HCEC 1CT (cell line): ENCODE measurements around the gene TM7SF2.
A peak's percentile ranks its signal among the peaks of the same experiment; 100 is the strongest.

Source experiments
- DNase-seq: peaks from one replicate; pipeline ENCODE4 v3.0.0-alpha.2; 2017

The TM7SF2 gene

DNA sequence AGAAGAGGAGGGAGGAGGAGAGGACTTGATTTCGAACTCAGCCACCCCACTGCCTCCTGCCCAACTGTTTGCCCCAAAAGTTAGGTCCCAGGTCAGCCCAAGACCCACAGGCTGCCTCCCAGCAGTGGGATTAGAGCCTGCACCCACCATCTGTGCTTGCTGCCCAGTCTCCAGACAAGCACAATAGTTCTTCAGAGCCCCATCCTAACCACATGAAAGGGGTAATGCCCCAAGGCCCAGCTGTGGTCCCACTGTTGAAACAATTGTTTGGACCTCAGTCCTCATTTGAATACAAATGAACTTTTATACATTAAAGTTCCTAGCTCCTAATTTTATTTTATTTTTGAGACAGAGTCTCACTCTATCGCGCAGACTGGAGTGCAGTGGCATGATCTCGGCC lies 21.0 kb upstream of the TM7SF2 start:
- no peak for DNase-seq

DNA sequence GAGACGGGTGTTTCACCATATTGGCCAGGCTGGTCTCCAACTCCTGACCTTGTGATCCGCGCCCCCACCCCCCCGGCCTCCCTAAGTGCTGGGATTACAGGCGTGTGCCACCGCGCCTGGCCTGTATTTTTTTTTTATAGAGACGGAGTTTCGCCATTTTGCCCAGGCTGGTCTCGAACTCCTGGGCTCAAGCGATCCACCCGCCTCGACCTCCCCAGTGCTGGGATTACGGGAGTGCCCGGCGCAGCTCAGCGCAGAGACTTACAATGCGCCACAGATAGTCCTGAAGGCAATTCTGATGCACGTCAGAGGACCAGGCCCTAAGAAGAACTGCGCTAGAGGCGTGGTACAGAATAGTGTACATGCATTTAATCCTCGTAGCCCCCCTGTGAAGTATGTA lies 16.2 kb upstream of the TM7SF2 start:
- no peak for DNase-seq

DNA sequence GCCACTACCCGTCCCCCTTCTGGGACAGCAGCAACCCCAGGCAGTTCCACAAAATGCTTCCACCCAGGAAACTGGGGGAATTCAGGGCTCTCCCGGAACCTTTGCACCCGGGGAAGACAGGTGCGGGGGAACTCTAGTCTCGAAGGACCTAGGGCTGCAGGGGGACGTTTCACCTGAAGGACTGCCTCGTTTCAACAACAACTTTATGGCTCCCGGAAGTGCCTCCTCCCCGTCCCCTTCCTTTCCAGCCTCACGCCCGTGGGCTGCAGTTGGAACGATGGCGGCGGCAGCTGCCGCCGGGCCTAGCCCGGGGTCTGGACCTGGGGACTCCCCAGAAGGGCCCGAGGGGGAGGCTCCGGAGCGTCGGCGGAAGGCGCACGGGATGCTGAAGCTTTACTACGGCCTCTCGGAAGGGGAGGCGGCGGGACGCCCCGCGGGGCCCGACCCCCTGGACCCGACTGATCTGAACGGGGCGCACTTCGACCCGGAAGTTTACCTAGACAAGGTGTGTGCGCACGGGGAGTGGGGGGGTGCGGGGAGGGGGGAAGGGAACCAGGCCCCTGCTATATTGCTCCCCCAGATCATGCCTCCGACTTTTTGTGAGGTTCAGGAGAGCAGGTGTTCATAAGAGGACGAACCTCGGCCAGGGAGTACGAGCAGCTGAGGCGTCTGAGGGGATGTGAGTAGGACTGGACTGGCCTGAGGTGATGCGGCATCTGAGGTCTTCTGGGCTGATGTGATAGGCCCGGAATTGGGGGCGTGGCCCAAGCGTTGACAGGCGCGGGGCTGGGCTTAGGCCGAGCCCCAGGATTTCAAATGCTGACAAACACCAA lies 15.5 kb upstream of the TM7SF2 start, which contains the start of gene VPS51:
Gene VPS51, plus strand, starts transcription at position 241 of the 833 bp plus-strand sequence. Its CDS starts 37 bp downstream, at position 278.
- DNase-seq: peak; percentile 87

DNA sequence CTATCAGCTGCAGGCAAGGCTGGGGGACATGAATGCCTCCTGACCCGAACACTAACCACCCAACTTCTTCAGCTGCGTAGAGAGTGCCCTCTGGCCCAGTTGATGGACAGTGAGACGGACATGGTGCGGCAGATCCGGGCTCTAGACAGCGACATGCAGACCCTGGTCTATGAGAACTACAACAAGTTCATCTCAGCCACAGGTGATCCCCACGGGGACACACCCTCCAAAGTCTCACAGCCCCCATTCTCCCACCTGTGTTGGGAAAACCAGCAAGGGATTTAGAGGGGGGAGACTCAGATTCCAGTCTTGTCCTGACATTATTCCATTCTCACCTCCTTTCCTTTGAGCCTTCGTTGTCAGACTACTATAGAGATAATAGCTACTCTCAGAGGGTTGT lies 14.7 kb upstream of the TM7SF2 start:
- no peak for DNase-seq

DNA sequence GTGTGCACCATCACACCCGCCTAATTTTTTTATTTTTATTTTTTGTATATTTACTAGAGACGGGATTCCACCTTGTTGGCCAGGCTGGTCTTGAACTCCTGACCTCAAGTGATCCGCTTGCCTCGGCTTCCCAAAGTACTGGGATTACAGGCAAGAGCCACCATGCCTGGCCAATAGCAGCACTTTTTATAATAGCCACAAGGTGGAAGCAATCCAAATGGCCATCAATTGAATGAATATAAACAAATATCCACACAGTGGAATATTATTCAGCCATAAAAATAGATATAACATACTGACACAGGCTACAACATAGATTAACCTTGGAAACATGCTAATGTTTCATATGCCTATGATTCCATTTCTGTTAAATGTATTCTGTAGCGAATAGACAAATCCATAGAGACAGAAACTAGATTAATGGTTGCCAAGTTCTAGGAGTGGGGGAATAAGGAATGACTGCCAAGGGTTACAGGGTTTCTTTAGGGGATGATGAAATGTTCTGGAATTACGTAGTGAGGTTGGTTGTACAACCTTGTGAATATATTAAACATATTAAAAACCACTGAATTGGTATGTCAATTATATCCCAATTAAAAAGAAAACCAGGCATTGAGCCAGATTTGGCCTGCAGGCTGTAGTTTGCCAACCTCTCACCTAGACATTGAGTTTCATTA lies 10.9 kb upstream of the TM7SF2 start:
- DNase-seq: no peak

DNA sequence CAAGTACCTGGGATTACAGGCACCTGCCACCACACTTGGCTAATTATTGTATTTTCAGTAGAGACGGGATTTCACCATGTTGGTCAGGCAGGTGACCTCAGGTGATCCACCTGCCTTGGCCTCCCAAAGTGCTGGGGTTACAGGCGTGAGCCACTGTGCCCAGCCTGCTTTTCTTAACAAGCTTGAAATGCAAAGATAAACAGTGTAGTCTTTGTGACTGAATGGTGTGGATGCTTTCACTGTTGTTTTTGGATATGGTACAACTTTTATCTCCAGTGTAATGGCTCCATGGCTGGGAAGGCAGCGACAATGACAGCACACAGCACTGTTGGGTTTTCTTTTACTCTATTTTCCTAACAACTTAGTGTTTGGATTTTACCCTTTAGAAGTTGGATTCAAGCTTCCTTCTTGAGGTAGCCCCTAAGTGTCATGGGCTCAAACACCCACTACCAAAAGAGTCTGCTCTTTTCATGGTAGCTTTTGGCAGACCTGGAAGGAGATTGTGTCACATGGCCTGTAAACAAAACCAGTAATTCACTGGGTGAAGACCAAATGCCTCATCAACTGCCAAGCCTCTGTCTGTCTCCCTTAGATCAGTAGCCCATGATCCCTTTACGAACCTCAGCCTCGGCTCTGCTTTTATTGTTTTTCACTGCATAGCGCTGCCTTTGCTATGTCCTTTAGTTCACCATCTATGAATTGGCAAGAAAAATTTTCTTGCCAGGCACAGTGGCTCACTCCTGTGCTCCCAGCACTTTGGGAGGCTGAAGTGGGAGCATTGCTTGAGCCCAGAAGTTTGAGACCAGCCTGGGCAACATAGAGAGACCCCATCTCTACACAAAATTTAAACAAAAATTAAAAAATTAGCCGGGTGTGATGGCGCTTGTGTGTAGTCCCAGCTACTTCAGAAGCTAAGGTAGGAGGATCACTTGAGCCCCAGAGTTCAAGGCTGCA lies 9.3 kb upstream of the TM7SF2 start:
- DNase-seq: no peak

DNA sequence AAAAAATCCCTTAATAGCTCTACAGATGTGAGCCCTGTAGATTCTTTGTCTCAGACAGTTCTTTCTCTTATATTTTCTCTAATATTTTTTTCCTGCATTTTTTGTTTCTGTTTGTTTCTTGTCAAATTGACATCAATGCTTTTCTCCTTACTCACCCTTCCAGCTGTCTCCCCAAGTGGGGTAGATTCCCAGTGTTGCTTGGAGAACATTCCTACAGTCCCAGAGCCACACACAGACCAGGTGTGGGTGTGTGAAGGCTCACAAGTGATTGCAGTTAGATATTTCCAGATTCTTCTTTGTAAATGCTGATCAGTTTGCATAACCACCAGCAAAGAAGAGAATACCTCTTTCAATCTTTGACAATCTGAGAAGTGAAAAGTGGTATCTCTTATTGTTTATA lies 8.2 kb upstream of the TM7SF2 start:
- no peak for DNase-seq

DNA sequence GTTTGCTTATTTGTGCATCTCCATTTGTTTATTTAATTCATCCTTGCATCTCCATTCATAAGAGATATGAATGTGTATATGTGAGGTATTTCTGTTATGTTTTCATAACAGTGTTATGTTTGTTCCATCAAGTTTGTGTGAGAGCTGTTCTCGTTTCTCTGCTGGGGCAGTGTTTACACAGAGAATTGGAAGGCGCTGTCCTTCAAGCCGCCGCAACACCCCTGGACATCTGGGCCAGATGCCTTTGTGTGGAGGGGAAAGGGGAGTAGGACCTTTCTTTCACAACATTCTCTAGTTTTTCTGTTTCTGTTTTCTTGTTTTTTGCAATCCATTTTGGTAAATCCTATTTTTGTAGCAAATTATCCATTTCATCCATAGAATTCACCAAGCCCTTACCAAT lies 7.0 kb upstream of the TM7SF2 start:
- no peak for DNase-seq

DNA sequence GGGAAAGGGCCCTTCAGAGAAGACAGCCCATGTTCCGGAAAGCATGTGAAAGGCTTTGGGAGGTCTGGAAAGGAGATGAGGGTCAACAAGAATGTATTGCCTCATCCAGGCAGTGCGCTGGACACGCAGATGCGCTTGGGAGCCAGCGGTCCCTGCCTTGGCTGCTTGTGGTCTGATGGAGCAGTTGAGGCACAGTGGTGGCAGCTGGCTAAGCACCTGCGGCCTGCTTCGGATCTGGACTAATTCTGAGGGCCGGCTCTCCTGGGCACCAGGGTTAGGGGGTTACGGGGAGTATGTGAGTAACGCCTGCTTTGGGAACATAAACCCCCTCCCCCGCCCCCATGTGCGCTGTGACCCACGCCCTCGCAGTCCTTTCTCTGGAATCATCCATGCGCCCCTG lies 4.6 kb upstream of the TM7SF2 start:
- no peak for DNase-seq

DNA sequence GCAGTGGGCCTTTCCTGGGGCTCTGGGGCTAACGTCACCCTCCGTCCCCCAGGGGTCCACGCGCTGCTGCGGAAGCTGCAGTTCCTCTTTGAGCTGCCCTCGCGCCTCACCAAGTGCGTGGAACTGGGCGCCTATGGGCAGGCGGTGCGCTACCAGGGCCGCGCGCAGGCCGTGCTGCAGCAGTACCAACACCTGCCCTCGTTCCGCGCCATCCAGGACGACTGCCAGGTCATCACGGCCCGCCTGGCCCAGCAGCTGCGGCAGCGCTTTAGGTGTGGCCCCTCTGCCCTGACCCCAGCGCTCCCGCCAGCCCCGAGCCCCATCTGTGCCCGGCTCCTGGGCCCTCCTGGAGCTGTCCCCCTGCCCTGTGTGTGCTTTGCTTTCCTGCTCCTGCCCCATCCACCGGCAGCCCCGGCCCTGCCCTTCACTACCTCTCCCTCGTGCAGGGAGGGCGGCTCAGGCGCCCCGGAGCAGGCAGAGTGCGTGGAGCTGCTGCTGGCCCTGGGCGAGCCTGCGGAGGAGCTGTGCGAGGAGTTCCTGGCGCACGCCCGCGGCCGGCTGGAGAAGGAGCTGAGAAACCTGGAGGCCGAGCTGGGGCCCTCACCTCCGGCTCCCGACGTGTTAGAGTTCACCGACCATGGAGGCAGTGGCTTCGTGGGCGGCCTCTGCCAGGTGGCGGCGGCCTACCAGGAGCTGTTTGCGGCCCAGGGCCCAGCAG lies 3.8 kb upstream of the TM7SF2 start:
- DNase-seq: no peak

DNA sequence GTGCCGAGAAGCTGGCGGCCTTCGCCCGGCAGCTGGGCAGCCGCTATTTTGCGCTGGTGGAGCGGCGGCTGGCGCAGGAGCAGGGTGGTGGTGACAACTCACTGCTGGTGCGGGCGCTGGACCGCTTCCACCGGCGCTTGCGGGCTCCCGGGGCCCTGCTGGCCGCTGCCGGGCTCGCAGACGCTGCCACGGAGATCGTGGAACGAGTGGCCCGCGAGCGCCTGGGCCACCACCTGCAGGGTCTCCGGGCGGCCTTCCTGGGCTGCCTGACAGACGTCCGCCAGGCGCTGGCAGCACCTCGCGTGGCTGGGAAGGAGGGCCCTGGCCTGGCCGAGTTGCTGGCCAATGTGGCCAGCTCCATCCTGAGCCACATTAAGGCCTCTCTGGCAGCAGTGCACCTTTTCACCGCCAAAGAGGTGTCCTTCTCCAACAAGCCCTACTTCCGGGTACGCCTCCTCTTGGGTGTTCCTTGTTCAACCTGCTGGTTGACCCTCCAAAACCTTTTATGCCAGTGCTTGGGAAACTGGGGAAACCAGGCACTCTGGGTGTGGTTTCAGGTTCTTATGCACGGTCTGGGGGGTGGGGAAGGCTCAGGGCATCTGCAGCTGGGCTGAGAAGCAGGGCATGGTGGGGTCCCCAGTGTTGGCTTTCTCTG lies 3.1 kb upstream of the TM7SF2 start:
- DNase-seq: no peak

DNA sequence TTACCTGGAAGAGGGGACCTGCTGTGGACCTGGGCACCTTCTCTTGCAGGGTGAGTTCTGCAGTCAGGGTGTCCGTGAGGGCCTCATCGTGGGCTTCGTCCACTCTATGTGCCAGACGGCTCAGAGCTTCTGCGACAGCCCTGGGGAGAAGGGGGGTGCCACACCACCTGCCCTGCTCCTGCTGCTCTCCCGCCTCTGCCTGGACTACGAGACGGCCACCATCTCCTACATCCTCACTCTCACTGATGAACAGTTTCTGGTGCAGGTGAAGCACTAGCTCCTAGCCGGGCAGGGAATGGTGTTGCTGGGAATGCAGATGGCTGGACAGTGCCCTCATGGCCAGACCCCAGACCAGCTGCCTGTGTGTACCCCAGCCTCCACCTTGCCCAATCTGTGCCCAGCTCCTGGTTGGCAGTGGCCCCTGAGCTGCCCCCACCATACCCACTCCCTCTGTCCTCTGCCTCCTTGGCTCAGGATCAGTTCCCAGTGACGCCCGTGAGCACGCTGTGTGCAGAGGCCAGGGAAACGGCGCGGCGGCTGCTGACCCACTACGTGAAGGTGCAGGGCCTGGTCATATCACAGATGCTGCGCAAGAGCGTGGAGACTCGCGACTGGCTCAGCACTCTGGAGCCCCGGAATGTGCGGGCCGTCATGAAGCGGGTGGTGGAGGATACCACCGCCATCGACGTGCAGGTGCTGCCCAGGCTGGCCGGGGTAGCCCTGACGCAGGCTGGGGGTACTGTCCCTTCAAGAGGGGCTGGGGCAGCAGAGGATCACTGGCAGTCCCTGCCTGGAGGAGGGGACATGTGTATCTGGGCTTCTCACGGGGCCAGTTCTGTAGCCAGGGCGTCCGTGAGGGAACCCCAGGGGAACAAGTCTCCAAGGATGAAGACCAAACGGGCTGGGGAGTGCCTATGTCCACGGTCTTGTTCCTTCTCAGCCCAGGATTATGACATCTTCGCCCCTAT lies 2.2 kb upstream of the TM7SF2 start:
- DNase-seq: no peak

DNA sequence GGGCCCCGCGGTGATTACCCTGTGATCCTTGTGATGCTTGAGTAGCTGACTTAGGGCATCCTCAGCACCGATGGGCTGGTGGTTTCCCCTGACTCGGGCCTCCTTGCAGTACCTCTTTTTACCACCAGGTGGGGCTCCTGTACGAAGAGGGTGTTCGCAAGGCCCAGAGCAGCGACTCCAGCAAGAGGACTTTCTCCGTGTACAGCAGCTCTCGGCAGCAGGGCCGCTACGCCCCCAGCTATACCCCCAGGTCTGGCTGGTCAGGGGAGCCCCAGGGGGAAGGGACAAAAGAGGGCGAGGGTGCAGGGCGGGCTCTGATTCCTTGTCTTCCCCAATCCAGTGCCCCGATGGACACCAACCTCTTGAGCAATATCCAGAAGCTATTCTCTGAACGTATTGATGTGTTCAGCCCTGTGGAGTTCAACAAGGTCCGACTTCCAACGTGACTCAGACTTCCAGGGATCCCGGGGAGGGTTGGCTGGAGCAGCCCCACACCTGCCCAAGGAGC lies 1.3 kb upstream of the TM7SF2 start:
- peak; percentile 69 for DNase-seq

DNA sequence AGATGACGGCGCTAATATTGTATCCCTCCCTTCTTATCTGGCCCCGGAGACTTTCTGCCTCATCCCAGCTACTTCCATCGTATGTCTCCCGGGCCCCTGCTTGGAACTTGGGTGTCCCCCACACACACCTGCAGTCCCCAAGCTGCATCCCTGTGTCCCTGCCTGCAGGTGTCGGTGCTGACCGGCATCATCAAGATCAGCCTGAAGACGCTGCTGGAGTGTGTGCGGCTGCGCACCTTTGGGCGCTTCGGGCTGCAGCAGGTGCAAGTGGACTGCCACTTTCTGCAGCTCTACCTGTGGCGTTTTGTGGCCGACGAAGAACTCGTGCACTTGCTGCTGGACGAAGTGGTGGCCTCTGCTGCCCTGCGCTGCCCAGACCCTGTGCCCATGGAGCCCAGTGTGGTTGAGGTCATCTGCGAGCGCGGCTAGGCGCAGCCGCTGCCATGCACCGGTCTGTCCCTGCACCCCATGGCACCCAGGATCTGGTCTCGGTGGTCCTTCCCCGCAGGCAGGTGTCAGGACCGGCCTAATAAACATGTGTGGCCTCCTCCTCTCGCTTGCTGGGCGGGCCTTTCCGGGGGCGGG lies 421 bp upstream of the TM7SF2 start:
- no peak for DNase-seq

DNA sequence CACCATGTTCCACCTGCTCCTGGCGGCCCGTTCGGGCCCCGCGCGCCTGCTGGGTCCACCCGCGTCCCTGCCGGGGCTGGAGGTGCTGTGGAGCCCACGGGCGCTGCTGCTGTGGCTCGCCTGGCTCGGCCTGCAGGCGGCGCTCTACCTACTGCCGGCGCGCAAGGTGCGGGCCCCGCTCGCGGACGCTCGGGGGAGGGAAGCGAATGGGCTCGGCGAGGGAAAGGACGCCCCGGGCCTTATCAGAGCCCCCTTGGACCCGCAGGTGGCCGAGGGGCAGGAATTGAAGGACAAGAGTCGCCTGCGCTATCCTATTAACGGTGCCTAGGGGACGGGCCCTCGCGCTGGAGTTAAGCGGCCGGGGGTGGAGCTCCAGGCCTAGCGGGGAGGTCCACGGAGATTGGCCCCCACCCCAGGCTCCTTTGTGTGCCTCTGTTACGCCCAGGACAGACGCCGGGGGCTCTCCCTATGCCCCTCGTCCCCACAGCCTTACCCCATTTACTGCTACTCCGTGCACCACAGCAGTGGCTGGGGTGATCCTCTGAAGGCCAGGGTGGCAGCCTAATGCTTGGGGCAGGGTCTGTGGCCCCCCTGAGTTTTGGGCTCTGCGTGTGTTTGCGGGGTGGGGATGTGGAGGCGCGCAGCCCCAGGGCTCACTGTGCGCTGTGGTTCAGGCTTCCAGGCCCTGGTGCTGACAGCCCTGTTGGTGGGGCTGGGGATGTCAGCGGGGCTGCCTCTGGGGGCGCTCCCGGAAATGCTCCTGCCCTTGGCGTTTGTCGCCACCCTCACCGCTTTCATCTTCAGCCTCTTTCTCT lies 1.1 kb downstream of the TM7SF2 start:
- DNase-seq: peak; percentile 23

DNA sequence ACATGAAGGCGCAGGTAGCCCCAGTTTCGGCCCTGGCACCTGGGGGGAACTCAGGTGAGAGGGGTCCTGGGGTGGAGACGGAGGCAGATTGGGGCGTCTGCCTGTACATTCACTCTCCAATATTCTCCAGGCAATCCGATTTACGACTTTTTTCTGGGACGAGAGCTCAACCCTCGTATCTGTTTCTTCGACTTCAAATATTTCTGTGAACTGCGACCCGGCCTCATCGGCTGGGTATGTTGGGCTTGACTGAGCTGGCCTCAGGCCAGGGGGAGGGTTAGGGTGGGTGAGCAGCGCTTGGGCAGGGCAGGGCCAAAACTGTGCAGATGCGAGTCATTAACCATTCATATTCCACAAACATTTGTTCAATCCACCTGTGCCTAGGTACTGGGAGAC lies 1.7 kb downstream of the TM7SF2 start:
- no peak for DNase-seq

DNA sequence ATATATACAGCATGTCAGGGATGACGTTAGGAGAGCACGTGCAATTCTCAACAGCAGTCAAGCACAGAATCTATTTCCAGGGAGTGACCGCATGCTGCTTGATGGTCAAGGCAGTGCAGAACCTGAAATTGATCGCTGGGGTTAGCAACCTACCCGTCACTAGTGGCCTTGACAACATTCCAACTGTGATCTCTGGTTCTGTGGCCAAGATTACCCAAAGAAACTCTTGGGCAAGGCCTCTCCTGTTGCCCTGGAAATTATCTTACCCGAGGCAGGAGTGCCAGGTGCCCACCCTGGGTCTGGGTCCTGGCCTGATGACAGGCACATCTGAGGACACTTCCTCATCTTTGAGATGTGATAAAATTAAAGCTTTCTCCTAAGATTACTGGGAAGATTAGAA lies 2.2 kb downstream of the TM7SF2 start:
- DNase-seq: no peak

DNA sequence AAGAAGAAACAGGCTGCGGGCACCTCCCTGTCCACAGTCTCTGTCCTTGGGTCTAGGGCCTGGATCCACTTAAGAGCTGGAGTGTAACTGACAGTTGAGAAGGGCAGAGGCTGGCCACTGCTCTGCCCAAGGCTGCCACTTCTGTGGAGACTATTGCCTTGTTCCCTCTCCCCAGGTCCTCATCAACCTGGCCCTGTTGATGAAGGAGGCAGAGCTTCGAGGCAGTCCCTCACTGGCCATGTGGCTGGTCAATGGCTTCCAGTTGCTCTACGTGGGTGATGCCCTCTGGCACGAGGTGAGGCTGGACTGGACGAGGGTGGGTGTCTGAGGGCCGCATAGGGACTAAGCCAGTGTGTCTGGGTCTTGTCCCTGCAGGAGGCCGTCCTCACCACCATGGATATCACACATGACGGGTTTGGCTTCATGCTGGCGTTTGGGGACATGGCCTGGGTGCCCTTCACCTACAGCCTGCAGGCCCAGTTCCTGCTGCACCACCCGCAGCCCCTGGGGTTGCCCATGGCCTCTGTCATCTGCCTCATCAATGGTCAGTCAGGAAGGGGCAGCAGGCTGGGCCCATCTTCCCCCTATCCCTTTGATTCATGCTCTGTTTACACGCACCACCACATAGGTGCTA lies 3.0 kb downstream of the TM7SF2 start:
- DNase-seq: no peak
